A549 (cell line): ENCODE results near the gene DYNC1H1. TPM values are rescaled to one million over a fixed set of nuclear protein-coding genes. Genes with fewer than 3 reads are reported as not detected.

ENCODE experiments used
- ATAC-seq, 2 experiments: fragments of 200-7000 bp in 1 of 2; fragments of >200 bp in 1 of 2; cut with Nextera tagmentation in 1 of 2; cut with Tn5 transposase in 1 of 2; 3 replicates each; pipeline versions ENCODE4 v1.8.0 to v1.9.1; 2018 to 2020; ENCODE audit warnings: mild to moderate bottlenecking in 1 of 2, moderate library complexity in 1 of 2
- CTCF ChIA-PET: fragments of 300-600 bp; sonication (Branson Sonifier 250); formaldehyde crosslinking; extraction: SDS; loops from one replicate; lab custom pipeline; 2021; ENCODE audit warnings: antibody characterized with exemption, inconsistent platforms; lab: Yijun Ruan, JAX
- POLR2A ChIA-PET: fragments of 350-600 bp; formaldehyde crosslinking; extraction: SDS; loops from one replicate; lab custom pipeline; 2021; ENCODE audit warnings: antibody characterized with exemption, inconsistent platforms; lab: Yijun Ruan, JAX
- DNase-seq, 2 experiments: peaks; one replicate each; pipeline versions ENCODE4 v3.0.0 to v3.0.0-alpha.2; 2011 to 2016; ENCODE audit warnings: low read depth in 1 of 2, low spot score in 1 of 2
- FAIRE-seq: peaks from 2 replicates; lab custom pipeline; 2011; peaks lifted over from hg19 to GRCh38; lab: Jason Lieb, UNC
- H3K27ac ChIP-seq, 2 experiments: fragments of >200 bp; sonication (Bioruptor Twin); formaldehyde crosslinking; 3 replicates each; pipeline ENCODE4 v1.5.1; 2016 to 2017
- H3K4me1 ChIP-seq: fragments of >200 bp; sonication (Bioruptor Twin); formaldehyde crosslinking; 3 replicates; pipeline ENCODE4 v1.6.1; 2016
- H3K4me2 ChIP-seq: fragments of >200 bp; sonication (Bioruptor Twin); formaldehyde crosslinking; 3 replicates; pipeline ENCODE4 v1.6.1; 2016
- H3K4me3 ChIP-seq: fragments of >200 bp; sonication (Bioruptor Twin); formaldehyde crosslinking; 3 replicates; pipeline ENCODE4 v1.5.1; 2016
- H3K9me3 ChIP-seq: fragments of >200 bp; sonication (Bioruptor Twin); formaldehyde crosslinking; 3 replicates; pipeline ENCODE4 v1.6.1; 2016
- CHD4 ChIP-seq: fragments of 200-600 bp; sonication (generic); IDR thresholded peaks from 2 replicates; pipeline ENCODE4 v1.6.1; 2016; ENCODE audit warnings: antibody characterized with exemption, mild to moderate bottlenecking, borderline replicate concordance
- EHF ChIP-seq: fragments of 250-450 bp; sonication (Bioruptor Pico); IDR thresholded peaks from 2 replicates; pipeline ENCODE4 v1.5.0; 2020; ENCODE audit warnings: mild to moderate bottlenecking
- EHMT2 ChIP-seq: fragments of 200-600 bp; sonication (generic); IDR thresholded peaks from 2 replicates; pipeline ENCODE4 v1.6.1; 2016; ENCODE audit warnings: antibody characterized with exemption, low read depth, mild to moderate bottlenecking, moderate library complexity
- FOSB ChIP-seq: fragments of 250-450 bp; sonication (Bioruptor Pico); IDR thresholded peaks from 2 replicates; pipeline ENCODE4 v1.5.0; 2020; ENCODE audit warnings: mild to moderate bottlenecking, moderate library complexity
- FOSL2 ChIP-seq, 2 experiments: fragments of 450-650 bp in 1 of 2; fragments of >200 bp in 1 of 2; sonication (Bioruptor Twin) in 1 of 2; formaldehyde crosslinking; IDR thresholded peaks; 2 replicates each; pipeline versions ENCODE4 v1.5.0 to v1.6.1; 2016 to 2020; ENCODE audit warnings: mild to moderate bottlenecking in 1 of 2, moderate library complexity in 1 of 2
- FOXS1 ChIP-seq: fragments of 250-450 bp; sonication (Bioruptor Pico); IDR thresholded peaks from 2 replicates; pipeline ENCODE4 v1.5.0; 2020; ENCODE audit warnings: mild to moderate bottlenecking, moderate library complexity
- HOXA7 ChIP-seq: fragments of 250-450 bp; sonication (Bioruptor Pico); IDR thresholded peaks from 2 replicates; pipeline ENCODE4 v1.5.0; 2020; ENCODE audit warnings: mild to moderate bottlenecking, moderate library complexity
- JUNB ChIP-seq: fragments of >200 bp; sonication (Bioruptor Twin); formaldehyde crosslinking; IDR thresholded peaks from 2 replicates; pipeline ENCODE4 v1.6.1; 2016
- NPAS2 ChIP-seq: fragments of 250-450 bp; sonication (Bioruptor Pico); IDR thresholded peaks from 2 replicates; pipeline ENCODE4 v1.8.0; 2022; ENCODE audit warnings: mild to moderate bottlenecking, moderate library complexity, borderline replicate concordance
- NR3C1 ChIP-seq: fragments of >200 bp; sonication (Bioruptor Twin); formaldehyde crosslinking; IDR thresholded peaks from 3 replicates; pipeline ENCODE4 v1.6.1; 2017
- PHF8 ChIP-seq: fragments of 200-600 bp; sonication (generic); IDR thresholded peaks from 2 replicates; pipeline ENCODE4 v1.6.1; 2016; ENCODE audit warnings: low read depth, mild to moderate bottlenecking, antibody characterized with exemption, moderate library complexity, borderline replicate concordance
- POLR2A ChIP-seq: IDR thresholded peaks from 2 replicates; pipeline ENCODE4 v1.6.1; 2012; ENCODE audit warnings: mild to moderate bottlenecking, low read length
- RCOR1 ChIP-seq: fragments of 150-350 bp; IDR thresholded peaks from 2 replicates; pipeline ENCODE4 v1.6.1; 2014; ENCODE audit warnings: antibody characterized with exemption, low read length, low read depth
- TFCP2L1 ChIP-seq: fragments of 250-450 bp; sonication (Bioruptor Pico); IDR thresholded peaks from 2 replicates; pipeline ENCODE4 v1.5.0; 2021; ENCODE audit warnings: mild to moderate bottlenecking
- TP53 ChIP-seq: fragments of 250-450 bp; sonication (Bioruptor Pico); IDR thresholded peaks from 2 replicates; pipeline ENCODE4 v1.5.0; 2021; ENCODE audit warnings: mild to moderate bottlenecking, moderate library complexity
- ZNF302 ChIP-seq: fragments of 250-450 bp; sonication (Bioruptor Pico); IDR thresholded peaks from 2 replicates; pipeline ENCODE4 v1.9.0; 2021; ENCODE audit warnings: inconsistent platforms, mild to moderate bottlenecking, moderate library complexity
- WGBS: methylation state at CpG from one replicate; pipeline ENCODE4 v1.1.6; 2017; ENCODE audit errors: missing lambda C conversion rate; 5-methylcytosine and 5-hydroxymethylcytosine counted together
- polyA plus RNA-seq, 4 experiments: library from polyadenylated mRNA; depleted of rRNA in 3 of 4; stranded (reverse); fragments of >200 nt; fragmentation: RNase III in 1 of 4; extraction: RNeasy Plus Mini Kit Qiagen cat#74134 plus additional on column Dnase treatment in 1 of 4; gene quantifications; 2 replicates in 3 of 4; 3 replicates in 1 of 4; pipeline ENCODE4 v1.2.3, GENCODE V29; 2011 to 2017
- TF ChIP-seq, protein P1 (sequence below): IDR thresholded peaks from 2 replicates; pipeline ENCODE4 v1.6.1; 2012
- TF ChIP-seq, protein P2 (sequence below): fragments of >200 bp; sonication (Bioruptor Twin); formaldehyde crosslinking; IDR thresholded peaks from 3 replicates; pipeline ENCODE4 v1.5.1; 2016
- TF ChIP-seq, protein P3 (sequence below): fragments of >200 bp; sonication (Bioruptor Twin); formaldehyde crosslinking; IDR thresholded peaks from 2 replicates; pipeline ENCODE4 v1.6.1; 2016
- TF ChIP-seq, protein P4 (sequence below): fragments of 450-650 bp; IDR thresholded peaks from 2 replicates; pipeline ENCODE4 v1.6.1; 2014; ENCODE audit warnings: antibody characterized with exemption
- TF ChIP-seq, protein P5 (sequence below): IDR thresholded peaks from 2 replicates; pipeline ENCODE4 v1.6.1; 2012; ENCODE audit warnings: low read depth, borderline replicate concordance
- TF ChIP-seq, protein P6 (sequence below): fragments of 250-450 bp; sonication (Bioruptor Pico); IDR thresholded peaks from 2 replicates; pipeline ENCODE4 v1.5.0; 2021; ENCODE audit warnings: mild to moderate bottlenecking, moderate library complexity, borderline replicate concordance

Gene DYNC1H1
- polyA plus RNA-seq, 2 of the 4 experiments (the other 2 are of a cell fraction): 177 to 187 TPM

DNA sequence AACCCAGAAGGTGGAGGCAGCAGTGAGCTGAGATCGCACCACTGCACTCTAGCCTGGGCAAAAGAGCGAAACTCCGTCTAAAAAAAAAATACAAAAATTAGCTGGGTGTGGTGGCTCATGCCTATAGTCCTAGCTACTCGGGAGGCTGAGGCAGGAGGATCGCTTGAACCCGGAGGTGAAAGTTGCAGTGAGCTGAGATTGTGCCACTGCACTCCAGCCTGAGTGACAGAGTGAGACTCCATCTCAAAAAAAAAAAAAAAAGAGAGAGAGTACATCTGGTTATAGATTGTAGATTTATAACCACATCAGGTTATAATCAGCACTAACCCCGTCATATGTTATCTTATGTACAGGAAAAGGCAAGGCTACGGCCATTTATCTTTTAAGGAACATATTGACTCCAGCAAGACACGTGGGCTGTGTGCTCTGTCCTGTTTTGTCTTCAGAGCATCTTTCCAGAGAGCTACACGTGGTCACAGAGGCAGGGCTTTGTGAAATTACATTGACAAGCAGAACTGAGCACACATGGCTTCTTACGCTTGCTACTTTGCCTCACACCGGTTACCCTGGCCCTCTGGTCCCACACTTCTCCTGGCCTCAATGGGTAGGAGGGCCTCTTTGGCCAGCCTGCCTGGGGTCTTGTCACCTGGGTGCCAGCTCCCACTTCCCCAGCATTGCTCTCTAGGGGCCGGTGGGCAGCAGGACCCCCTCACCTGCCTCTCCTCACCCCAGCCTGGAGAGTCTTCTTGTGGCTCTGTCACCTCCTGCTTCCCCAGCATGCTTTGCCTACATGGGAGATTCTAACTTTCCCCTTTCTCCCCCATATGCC is 6.8 kb upstream of the DYNC1H1 start:
- H3K4me2 ChIP-seq: no peak overlapping the region
- FAIRE-seq (no peak), DNase-seq (no peak), ATAC-seq (no peak)
- ChIA-PET POLR2A (interaction anchor here (1.2 kb wide), 1 partner anchor 9 kb away, joined by 3 read pairs; no protein-coding TSS in a partner anchor), CTCF (interaction anchor here (0.6 to 4.0 kb wide), 6 partner anchors 10 to 250 kb away, joined by 3 to 20 read pairs (median 4); no protein-coding TSS in a partner anchor)
- H3K9me3 ChIP-seq: no peaks in the 10 kb centered on the region
- TF ChIP-seq NPAS2 (CRISPR knock-in tag): no peak
- TF ChIP-seq, protein P1, sequence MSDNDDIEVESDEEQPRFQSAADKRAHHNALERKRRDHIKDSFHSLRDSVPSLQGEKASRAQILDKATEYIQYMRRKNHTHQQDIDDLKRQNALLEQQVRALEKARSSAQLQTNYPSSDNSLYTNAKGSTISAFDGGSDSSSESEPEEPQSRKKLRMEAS: no peak
- TF ChIP-seq EHMT2: no peak
- TF ChIP-seq, protein P2, sequence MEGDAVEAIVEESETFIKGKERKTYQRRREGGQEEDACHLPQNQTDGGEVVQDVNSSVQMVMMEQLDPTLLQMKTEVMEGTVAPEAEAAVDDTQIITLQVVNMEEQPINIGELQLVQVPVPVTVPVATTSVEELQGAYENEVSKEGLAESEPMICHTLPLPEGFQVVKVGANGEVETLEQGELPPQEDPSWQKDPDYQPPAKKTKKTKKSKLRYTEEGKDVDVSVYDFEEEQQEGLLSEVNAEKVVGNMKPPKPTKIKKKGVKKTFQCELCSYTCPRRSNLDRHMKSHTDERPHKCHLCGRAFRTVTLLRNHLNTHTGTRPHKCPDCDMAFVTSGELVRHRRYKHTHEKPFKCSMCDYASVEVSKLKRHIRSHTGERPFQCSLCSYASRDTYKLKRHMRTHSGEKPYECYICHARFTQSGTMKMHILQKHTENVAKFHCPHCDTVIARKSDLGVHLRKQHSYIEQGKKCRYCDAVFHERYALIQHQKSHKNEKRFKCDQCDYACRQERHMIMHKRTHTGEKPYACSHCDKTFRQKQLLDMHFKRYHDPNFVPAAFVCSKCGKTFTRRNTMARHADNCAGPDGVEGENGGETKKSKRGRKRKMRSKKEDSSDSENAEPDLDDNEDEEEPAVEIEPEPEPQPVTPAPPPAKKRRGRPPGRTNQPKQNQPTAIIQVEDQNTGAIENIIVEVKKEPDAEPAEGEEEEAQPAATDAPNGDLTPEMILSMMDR: no peak
- TF ChIP-seq JUNB: no peak
- TF ChIP-seq EHF (CRISPR knock-in tag): no peak
- no peak for TF ChIP-seq HOXA7 (CRISPR knock-in tag)
- no peak for TF ChIP-seq FOSL2 (IDR thresholded peaks at IDR 0.05)
- TF ChIP-seq FOSL2 (CRISPR knock-in tag; IDR thresholded peaks at IDR 0.05): no peak
- peaks cover 14% of the 10 kb centered on the region for H3K4me1 ChIP-seq
- 75% methylated on average over 13 of the region's 13 CpGs for WGBS
- no peak overlapping the region for H3K4me3 ChIP-seq
- no peak overlapping the region for H3K27ac ChIP-seq

DNA sequence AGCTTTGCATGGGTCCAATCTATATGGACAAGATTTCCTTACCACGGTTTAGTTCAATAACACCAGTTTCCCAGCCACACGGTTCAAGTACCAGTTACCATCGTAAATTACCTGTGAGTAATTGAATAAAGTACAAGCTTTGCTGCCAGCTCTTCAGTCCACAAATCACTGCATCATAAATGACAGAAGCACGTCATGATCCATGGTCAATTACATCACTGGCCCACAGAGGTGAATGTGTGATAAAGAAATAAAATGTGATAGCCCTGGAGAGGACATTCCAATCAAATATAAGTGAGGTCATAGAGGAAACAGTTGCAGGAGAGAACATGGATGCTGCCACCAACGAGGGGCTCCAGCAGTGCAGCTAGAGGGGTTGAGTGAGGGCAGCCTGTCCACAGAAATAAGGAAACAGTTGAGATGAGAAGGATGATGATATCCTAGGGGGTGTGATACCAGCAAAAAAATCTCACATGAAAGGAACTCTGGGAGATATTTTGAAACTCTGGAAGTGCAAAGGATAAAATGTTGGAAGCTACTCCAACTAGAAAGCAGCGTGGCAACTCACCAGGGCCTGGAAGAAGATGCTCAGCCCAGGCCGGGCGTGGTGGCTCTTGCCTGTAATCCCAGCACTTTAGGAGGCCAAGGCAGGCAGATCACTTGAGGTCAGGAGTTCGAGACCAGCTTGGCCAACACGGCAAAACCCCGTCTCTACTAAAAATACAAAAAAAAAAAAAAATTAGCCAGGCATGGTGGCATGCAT is 5.8 kb upstream of the DYNC1H1 start:
- no peak for ATAC-seq
- 74% methylated on average over 11 of the region's 11 CpGs for WGBS
- TF ChIP-seq NPAS2 (CRISPR knock-in tag) (no peak), FOSB (CRISPR knock-in tag) (no peak), TP53 (no peak), TFCP2L1 (no peak), RCOR1 (no peak), ZNF302 (CRISPR knock-in tag) (no peak), PHF8 (no peak), NR3C1 (no peak), POLR2A (no peak), CHD4 (no peak), FOXS1 (no peak), HOXA7 (CRISPR knock-in tag) (no peak)
- TF ChIP-seq, protein P3, sequence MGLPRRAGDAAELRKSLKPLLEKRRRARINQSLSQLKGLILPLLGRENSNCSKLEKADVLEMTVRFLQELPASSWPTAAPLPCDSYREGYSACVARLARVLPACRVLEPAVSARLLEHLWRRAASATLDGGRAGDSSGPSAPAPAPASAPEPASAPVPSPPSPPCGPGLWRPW: no peak
- TF ChIP-seq, protein P4, sequence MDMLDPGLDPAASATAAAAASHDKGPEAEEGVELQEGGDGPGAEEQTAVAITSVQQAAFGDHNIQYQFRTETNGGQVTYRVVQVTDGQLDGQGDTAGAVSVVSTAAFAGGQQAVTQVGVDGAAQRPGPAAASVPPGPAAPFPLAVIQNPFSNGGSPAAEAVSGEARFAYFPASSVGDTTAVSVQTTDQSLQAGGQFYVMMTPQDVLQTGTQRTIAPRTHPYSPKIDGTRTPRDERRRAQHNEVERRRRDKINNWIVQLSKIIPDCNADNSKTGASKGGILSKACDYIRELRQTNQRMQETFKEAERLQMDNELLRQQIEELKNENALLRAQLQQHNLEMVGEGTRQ: no peak
- TF ChIP-seq, protein P5, sequence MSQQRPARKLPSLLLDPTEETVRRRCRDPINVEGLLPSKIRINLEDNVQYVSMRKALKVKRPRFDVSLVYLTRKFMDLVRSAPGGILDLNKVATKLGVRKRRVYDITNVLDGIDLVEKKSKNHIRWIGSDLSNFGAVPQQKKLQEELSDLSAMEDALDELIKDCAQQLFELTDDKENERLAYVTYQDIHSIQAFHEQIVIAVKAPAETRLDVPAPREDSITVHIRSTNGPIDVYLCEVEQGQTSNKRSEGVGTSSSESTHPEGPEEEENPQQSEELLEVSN: no peak
- TF ChIP-seq, protein P6, sequence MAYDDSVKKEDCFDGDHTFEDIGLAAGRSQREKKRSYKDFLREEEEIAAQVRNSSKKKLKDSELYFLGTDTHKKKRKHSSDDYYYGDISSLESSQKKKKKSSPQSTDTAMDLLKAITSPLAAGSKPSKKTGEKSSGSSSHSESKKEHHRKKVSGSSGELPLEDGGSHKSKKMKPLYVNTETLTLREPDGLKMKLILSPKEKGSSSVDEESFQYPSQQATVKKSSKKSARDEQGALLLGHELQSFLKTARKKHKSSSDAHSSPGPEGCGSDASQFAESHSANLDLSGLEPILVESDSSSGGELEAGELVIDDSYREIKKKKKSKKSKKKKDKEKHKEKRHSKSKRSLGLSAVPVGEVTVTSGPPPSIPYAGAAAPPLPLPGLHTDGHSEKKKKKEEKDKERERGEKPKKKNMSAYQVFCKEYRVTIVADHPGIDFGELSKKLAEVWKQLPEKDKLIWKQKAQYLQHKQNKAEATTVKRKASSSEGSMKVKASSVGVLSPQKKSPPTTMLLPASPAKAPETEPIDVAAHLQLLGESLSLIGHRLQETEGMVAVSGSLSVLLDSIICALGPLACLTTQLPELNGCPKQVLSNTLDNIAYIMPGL (CRISPR knock-in tag): no peak
- TF ChIP-seq, all 56 proteins: peak for 0
- Histone ChIP-seq H3K27ac (no peak overlapping the region), H3K9me3 (no peaks in the 10 kb centered on the region), H3K4me1 (peaks cover 23% of the 10 kb centered on the region), H3K4me2 (no peak overlapping the region), H3K4me3 (no peak overlapping the region)
- ChIA-PET POLR2A (interaction anchor here (1.2 kb wide), 1 partner anchor 10 kb away, joined by 3 read pairs; no protein-coding TSS in a partner anchor), CTCF (interaction anchor here (0.7 to 4.0 kb wide), 6 partner anchors 9 to 358 kb away, joined by 3 to 42 read pairs (median 17); partner anchors contain the start of gene ZNF839)
- DNase-seq (no peak), FAIRE-seq (no peak)
